Panc1 (cell line): ENCODE results near the gene LDLRAD4. TPM values are rescaled to one million over a fixed set of nuclear protein-coding genes. Genes with fewer than 3 reads are reported as not detected.

Experiments
- ATAC-seq: fragments of 200-7000 bp; cut with Tn5 transposase; 2 replicates; pipeline ENCODE4 v1.9.1; 2020; ENCODE audit warnings: mild to moderate bottlenecking, moderate library complexity
- BruUV-seq: library from RNA; stranded (reverse); fragments of 400-500 nt; replicated peaks from 2 replicates; lab custom pipeline; 2021; lab: Mats Ljungman, UMichigan
- CTCF ChIA-PET: fragments of 300-600 bp; sonication (Branson Sonifier 250); formaldehyde crosslinking; loops from one replicate; lab custom pipeline; 2022; ENCODE audit warnings: antibody characterized with exemption; lab: Charles Lee
- POLR2A ChIA-PET: fragments of 300-600 bp; sonication (Branson Sonifier 250); formaldehyde crosslinking; loops from one replicate; lab custom pipeline; 2022; ENCODE audit warnings: antibody characterized with exemption; lab: Charles Lee
- DNase-seq: peaks from one replicate; pipeline ENCODE4 v3.0.0-alpha.2; 2010; ENCODE audit warnings: low read depth, low spot score
- H3K27ac ChIP-seq: 2 replicates; pipeline ENCODE4 v1.5.1; 2011; ENCODE audit warnings: mild to moderate bottlenecking, low read length, inconsistent platforms
- H3K27me3 ChIP-seq: fragments of 200-500 bp; sonication (Bioruptor generic); 2 replicates; pipeline ENCODE4 v1.6.0; 2014; ENCODE audit warnings: low read length, inconsistent platforms; ENCODE audit not compliant: control insufficient read depth, insufficient read depth
- H3K36me3 ChIP-seq: fragments of 200-500 bp; sonication (Bioruptor generic); 2 replicates; pipeline ENCODE4 v1.5.1; 2014; ENCODE audit warnings: inconsistent platforms, mild to moderate bottlenecking, low read length, moderate library complexity; ENCODE audit not compliant: control insufficient read depth, insufficient read depth
- H3K4me1 ChIP-seq: 2 replicates; pipeline ENCODE4 v1.5.1; 2011; ENCODE audit warnings: inconsistent platforms, mild to moderate bottlenecking, low read length, moderate library complexity; ENCODE audit not compliant: control insufficient read depth, insufficient read depth
- H3K4me3 ChIP-seq, 2 experiments: 2 replicates each; pipeline ENCODE4 v1.5.1; 2011 to 2012; ENCODE audit warnings: low read depth in 2 of 2, low read length in 2 of 2, mild to moderate bottlenecking in 2 of 2, inconsistent platforms in 1 of 2, moderate library complexity in 1 of 2
- H3K9me3 ChIP-seq: fragments of 200-500 bp; sonication (Bioruptor generic); 2 replicates; pipeline ENCODE4 v1.5.1; 2014; ENCODE audit warnings: low read depth, mild to moderate bottlenecking, inconsistent platforms, low read length, moderate library complexity; ENCODE audit not compliant: control insufficient read depth, insufficient read depth
- POLR2AphosphoS5 ChIP-seq: IDR thresholded peaks from 2 replicates; pipeline ENCODE4 v1.6.1; 2012; ENCODE audit warnings: mild to moderate bottlenecking, low read depth, low read length, moderate library complexity
- SIN3A ChIP-seq: IDR thresholded peaks from 2 replicates; pipeline ENCODE4 v1.6.1; 2012; ENCODE audit warnings: low read depth, mild to moderate bottlenecking, low read length, moderate library complexity, borderline replicate concordance; ENCODE audit not compliant: insufficient read depth
- TCF7L2 ChIP-seq: IDR thresholded peaks from 2 replicates; pipeline ENCODE4 v1.6.1; 2011; ENCODE audit warnings: mild to moderate bottlenecking, low read depth, low read length, inconsistent platforms
- in situ Hi-C: cut with HindIII; loops from 2 replicates; pipeline ENCODE4 v1.10.0; 2016; ENCODE audit warnings: low sequenced_read_pairs, low pct_unique_long_range_greater_than_20kb
- intact Hi-C: fragments of 100-400 bp; cut with micrococcal nuclease; formaldehyde crosslinking; loops from one replicate; pipeline ENCODE4 v1.10.0; 2022; ENCODE audit not compliant: unreplicated experiment
- total RNA-seq: library from RNA; stranded (reverse); gene quantifications from one replicate; pipeline ENCODE4 v1.2.1, GENCODE V29; 2021; ENCODE audit not compliant: unreplicated experiment
- TF ChIP-seq, protein P1 (sequence below): fragments of 450-650 bp; IDR thresholded peaks from 2 replicates; pipeline ENCODE4 v1.5.1; 2017; ENCODE audit warnings: mild to moderate bottlenecking
- TF ChIP-seq, protein P2 (sequence below), 2 experiments: IDR thresholded peaks; 2 replicates each; pipeline ENCODE4 v1.6.1; 2011 to 2012; ENCODE audit warnings: low read depth in 2 of 2, control low read depth in 1 of 2, low read length in 1 of 2, mild to moderate bottlenecking in 1 of 2, moderate library complexity in 1 of 2; ENCODE audit not compliant: insufficient read depth in 1 of 2

The LDLRAD4 gene
- total RNA-seq, 1 experiment from 2014 or later, result 0.28 TPM

DNA sequence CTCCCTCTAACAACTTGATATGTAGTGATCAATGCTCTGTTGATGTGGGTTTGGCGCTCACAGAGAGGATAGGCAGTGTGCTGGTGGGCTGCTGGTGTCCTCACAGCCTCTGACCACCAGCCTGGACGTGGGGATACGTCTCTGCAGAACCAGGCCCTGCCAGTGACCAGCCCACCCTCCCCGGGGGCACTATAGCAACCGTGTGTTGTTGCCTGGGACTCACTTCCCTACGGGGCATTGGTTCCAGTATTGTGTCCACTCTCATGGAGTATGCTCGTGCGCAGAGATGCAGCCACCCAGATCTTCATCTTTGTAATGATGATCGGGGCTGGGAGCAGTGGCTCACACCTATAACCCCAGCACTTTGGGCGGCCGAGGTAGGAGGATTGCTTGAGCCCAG lies 180.1 kb downstream of the LDLRAD4 start:
- TF ChIP-seq, protein P1, sequence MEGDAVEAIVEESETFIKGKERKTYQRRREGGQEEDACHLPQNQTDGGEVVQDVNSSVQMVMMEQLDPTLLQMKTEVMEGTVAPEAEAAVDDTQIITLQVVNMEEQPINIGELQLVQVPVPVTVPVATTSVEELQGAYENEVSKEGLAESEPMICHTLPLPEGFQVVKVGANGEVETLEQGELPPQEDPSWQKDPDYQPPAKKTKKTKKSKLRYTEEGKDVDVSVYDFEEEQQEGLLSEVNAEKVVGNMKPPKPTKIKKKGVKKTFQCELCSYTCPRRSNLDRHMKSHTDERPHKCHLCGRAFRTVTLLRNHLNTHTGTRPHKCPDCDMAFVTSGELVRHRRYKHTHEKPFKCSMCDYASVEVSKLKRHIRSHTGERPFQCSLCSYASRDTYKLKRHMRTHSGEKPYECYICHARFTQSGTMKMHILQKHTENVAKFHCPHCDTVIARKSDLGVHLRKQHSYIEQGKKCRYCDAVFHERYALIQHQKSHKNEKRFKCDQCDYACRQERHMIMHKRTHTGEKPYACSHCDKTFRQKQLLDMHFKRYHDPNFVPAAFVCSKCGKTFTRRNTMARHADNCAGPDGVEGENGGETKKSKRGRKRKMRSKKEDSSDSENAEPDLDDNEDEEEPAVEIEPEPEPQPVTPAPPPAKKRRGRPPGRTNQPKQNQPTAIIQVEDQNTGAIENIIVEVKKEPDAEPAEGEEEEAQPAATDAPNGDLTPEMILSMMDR, result no peak
- TF ChIP-seq, protein P2, sequence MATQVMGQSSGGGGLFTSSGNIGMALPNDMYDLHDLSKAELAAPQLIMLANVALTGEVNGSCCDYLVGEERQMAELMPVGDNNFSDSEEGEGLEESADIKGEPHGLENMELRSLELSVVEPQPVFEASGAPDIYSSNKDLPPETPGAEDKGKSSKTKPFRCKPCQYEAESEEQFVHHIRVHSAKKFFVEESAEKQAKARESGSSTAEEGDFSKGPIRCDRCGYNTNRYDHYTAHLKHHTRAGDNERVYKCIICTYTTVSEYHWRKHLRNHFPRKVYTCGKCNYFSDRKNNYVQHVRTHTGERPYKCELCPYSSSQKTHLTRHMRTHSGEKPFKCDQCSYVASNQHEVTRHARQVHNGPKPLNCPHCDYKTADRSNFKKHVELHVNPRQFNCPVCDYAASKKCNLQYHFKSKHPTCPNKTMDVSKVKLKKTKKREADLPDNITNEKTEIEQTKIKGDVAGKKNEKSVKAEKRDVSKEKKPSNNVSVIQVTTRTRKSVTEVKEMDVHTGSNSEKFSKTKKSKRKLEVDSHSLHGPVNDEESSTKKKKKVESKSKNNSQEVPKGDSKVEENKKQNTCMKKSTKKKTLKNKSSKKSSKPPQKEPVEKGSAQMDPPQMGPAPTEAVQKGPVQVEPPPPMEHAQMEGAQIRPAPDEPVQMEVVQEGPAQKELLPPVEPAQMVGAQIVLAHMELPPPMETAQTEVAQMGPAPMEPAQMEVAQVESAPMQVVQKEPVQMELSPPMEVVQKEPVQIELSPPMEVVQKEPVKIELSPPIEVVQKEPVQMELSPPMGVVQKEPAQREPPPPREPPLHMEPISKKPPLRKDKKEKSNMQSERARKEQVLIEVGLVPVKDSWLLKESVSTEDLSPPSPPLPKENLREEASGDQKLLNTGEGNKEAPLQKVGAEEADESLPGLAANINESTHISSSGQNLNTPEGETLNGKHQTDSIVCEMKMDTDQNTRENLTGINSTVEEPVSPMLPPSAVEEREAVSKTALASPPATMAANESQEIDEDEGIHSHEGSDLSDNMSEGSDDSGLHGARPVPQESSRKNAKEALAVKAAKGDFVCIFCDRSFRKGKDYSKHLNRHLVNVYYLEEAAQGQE (IDR thresholded peaks at IDR 0.05; ENCODE audit: insufficient read depth in 1 of 2, low read depth in 2 of 2, low read length in 1 of 2), result no peak
- TF ChIP-seq POLR2AphosphoS5, result no peak
- no peak for TF ChIP-seq TCF7L2
- TF ChIP-seq SIN3A, result no peak
- no peak for ATAC-seq

DNA sequence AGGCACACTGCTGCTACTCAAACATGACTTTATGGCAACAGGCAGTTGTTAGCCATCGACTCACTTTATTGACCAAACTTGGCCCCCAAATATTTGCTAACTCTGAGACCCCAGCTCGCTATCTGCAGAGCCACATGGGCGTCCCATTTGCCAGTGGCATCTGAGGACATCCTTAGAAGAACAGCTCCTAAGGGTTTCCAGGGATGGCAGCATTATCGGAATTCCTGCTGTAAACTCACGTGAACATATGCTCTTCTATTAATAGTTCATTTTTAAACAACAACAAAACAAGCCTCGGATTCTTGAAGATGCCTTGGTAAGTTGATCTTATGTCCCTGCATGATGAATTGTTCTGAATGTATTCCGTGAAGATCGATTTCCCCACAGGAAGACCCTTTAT lies 181.0 kb downstream of the LDLRAD4 start:
- no TSS peak for BruUV-seq
- Histone ChIP-seq H3K9me3 (no peaks in the 10 kb centered on the region), H3K4me3 (no peak overlapping the region), H3K4me1 (no peaks in the 10 kb centered on the region), H3K27me3 (peaks cover 7% of the 10 kb centered on the region), H3K27ac (no peak overlapping the region), H3K36me3 (no peaks in the 10 kb centered on the region)
- no peak for DNase-seq
- intact Hi-C loops (no loop called here), in situ Hi-C loops (no loop called here)
- CTCF ChIA-PET, result no interaction called here
- TF ChIP-seq, protein P2 (IDR thresholded peaks at IDR 0.05; ENCODE audit: insufficient read depth in 1 of 2, low read depth in 2 of 2, low read length in 1 of 2), result no peak
- TF ChIP-seq, protein P1, result no peak
- TF ChIP-seq SIN3A (no peak), POLR2AphosphoS5 (no peak), TCF7L2 (no peak)
- no peak for ATAC-seq
- POLR2A ChIA-PET, result no interaction called here

More for the DNA sequence above, 180.1 kb downstream of the LDLRAD4 start:
- Histone ChIP-seq H3K4me1 (no peaks in the 10 kb centered on the region), H3K27ac (no peak overlapping the region), H3K4me3 (no peak overlapping the region), H3K27me3 (peaks cover 15% of the 10 kb centered on the region), H3K9me3 (no peaks in the 10 kb centered on the region), H3K36me3 (no peaks in the 10 kb centered on the region)
- intact Hi-C loops, result no loop called here
- ChIA-PET POLR2A (no interaction called here), CTCF (no interaction called here)
- in situ Hi-C loops, result no loop called here
- DNase-seq, result no peak
- no TSS peak for BruUV-seq
